HCT116 (cell line): Measurements from ENCODE around the gene TIRAP.

Source experiments
- EZH2 ChIP-seq: fragments of 200-600 bp; sonication (generic); IDR thresholded peaks from 2 replicates; pipeline ENCODE4 v1.6.1; 2017; ENCODE audit warnings: antibody characterized with exemption, mixed run types
- TCF7L2 ChIP-seq: IDR thresholded peaks from 2 replicates; pipeline ENCODE4 v1.7.0; 2011; ENCODE audit warnings: borderline replicate concordance, inconsistent platforms; ENCODE audit not compliant: insufficient read depth, insufficient read length; ENCODE audit errors: extremely low read depth
- YY1 ChIP-seq: IDR thresholded peaks from 2 replicates; pipeline ENCODE4 v1.6.1; 2011; ENCODE audit warnings: low read length, low read depth, moderate library complexity, mild to moderate bottlenecking; ENCODE audit not compliant: insufficient replicate concordance; ENCODE audit errors: extremely low read depth
- TF ChIP-seq, protein P1 (sequence below): IDR thresholded peaks from 2 replicates; pipeline ENCODE4 v1.6.1; 2012

GRCh38 chr11:126336671-126337101, 53.8 kb downstream of the TIRAP start:
- no peak for TF ChIP-seq TCF7L2
- TF ChIP-seq YY1, result no peak
- TF ChIP-seq EZH2, result no peak
- TF ChIP-seq, protein P1, sequence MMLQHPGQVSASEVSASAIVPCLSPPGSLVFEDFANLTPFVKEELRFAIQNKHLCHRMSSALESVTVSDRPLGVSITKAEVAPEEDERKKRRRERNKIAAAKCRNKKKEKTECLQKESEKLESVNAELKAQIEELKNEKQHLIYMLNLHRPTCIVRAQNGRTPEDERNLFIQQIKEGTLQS, result no peak
